Measurements from ENCODE around the gene RTL10.

RTL10 gene

GRCh38 chr22:19865141-19865829, 10.6 kb upstream of the RTL10 start:
- ChIA-PET POLR2A (interaction anchor here (1.3 to 1.5 kb wide), 3 partner anchors 9 to 16 kb away, joined by 4 to 8 read pairs (median 5); no protein-coding TSS in a partner anchor), CTCF (interaction anchor here (0.8 to 1.4 kb wide), 4 partner anchors 9 to 135 kb away, joined by 3 to 10 read pairs (median 5); no protein-coding TSS in a partner anchor)
- no peak overlapping the region for H3K4me3 ChIP-seq (ENCODE audit: low read depth, low read length)
- TF ChIP-seq ZFHX2 (tag by site-specific recombination; conservative IDR thresholded peaks at IDR 0.05) (no peak), PRDM1 (tag by site-specific recombination; IDR thresholded peaks at IDR 0.05) (0 out of 2 replicates have a peak, but pooled peaks have one; percentile 43)
- H3K36me3 ChIP-seq (ENCODE audit: control insufficient read depth in 2 of 2, insufficient read depth in 1 of 2, low read length in 2 of 2), result no peaks in the 10 kb centered on the region
- H3K4me1 ChIP-seq (ENCODE audit: control insufficient read depth, insufficient read depth, low read length), result no peaks in the 10 kb centered on the region
- no peaks in the 10 kb centered on the region for H3K9me3 ChIP-seq (ENCODE audit: control insufficient read depth, insufficient read depth, low read depth, low read length)
- H3K27ac ChIP-seq (ENCODE audit: extremely low read depth, low read depth, low read length), result no peak overlapping the region

DNA sequence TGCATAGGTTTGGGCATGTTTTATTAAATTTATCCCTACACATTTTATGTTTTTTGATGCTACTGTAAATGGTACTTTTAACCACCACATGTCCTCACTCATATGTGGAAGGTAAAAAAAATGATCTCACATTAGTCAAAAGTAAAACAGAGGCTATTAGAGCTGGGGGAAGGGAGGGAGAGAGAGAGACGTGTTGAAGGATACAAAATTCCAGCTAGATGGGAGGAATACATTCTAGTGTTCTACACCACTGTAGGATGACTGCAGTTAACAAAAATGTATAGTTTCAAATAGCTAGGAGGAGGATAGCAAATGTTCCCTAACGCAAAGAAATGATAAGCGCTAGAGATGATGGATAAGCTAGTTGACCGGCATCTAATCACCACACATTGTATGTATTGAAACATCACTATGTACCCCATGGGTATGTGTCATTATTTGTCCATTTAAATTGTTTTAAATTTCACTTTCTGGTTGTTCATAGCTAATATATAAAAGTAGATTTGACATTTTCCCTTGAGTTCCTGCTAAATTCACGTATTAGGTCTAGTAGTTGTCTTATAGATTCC, 9.9 kb upstream of the RTL10 start:
- POLR2A ChIA-PET, result interaction anchor here (0.6 to 1.5 kb wide), 3 partner anchors 9 to 67 kb away, joined by 4 to 8 read pairs (median 5); no protein-coding TSS in a partner anchor
- Histone ChIP-seq H3K4me1 (ENCODE audit: control insufficient read depth, insufficient read depth, low read length) (no peaks in the 10 kb centered on the region), H3K4me3 (ENCODE audit: low read depth, low read length) (no peak overlapping the region), H3K27ac (ENCODE audit: extremely low read depth, low read depth, low read length) (no peak overlapping the region), H3K9me3 (ENCODE audit: control insufficient read depth, insufficient read depth, low read depth, low read length) (no peaks in the 10 kb centered on the region), H3K36me3 (ENCODE audit: control insufficient read depth in 2 of 2, insufficient read depth in 1 of 2, low read length in 2 of 2) (no peaks in the 10 kb centered on the region)
- CTCF ChIA-PET, result interaction anchor here (0.8 to 1.4 kb wide), 3 partner anchors 9 to 134 kb away, joined by 5 to 10 read pairs (median 5); no protein-coding TSS in a partner anchor
- TF ChIP-seq SCRT2 (tag by site-specific recombination; IDR thresholded peaks at IDR 0.05) (no peak), GLIS1 (tag by site-specific recombination; IDR thresholded peaks at IDR 0.05) (no peak), KLF7 (tag by site-specific recombination; IDR thresholded peaks at IDR 0.05; ENCODE audit: borderline replicate concordance) (no peak), ZFHX2 (tag by site-specific recombination; conservative IDR thresholded peaks at IDR 0.05) (no peak), SALL2 (tag by site-specific recombination; IDR thresholded peaks at IDR 0.05; ENCODE audit: borderline replicate concordance) (no peak), PBX3 (CRISPR knock-in tag; IDR thresholded peaks at IDR 0.05) (no peak), ZNF239 (tag by site-specific recombination; IDR thresholded peaks at IDR 0.05) (no peak), ZBTB8A (tag by site-specific recombination; IDR thresholded peaks at IDR 0.05) (no peak), ZNF76 (tag by site-specific recombination; IDR thresholded peaks at IDR 0.05; ENCODE audit: borderline replicate concordance, low read depth) (no peak), ZNF148 (tag by site-specific recombination; IDR thresholded peaks at IDR 0.05; ENCODE audit: borderline replicate concordance) (no peak), ZNF274 (IDR thresholded peaks at IDR 0.05; ENCODE audit: low read length) (no peak), ZNF274 (tag by site-specific recombination; IDR thresholded peaks at IDR 0.05; ENCODE audit: borderline replicate concordance) (no peak), ZNF510 (tag by site-specific recombination; IDR thresholded peaks at IDR 0.05; ENCODE audit: insufficient replicate concordance) (no peak)
- TF ChIP-seq, protein P1, sequence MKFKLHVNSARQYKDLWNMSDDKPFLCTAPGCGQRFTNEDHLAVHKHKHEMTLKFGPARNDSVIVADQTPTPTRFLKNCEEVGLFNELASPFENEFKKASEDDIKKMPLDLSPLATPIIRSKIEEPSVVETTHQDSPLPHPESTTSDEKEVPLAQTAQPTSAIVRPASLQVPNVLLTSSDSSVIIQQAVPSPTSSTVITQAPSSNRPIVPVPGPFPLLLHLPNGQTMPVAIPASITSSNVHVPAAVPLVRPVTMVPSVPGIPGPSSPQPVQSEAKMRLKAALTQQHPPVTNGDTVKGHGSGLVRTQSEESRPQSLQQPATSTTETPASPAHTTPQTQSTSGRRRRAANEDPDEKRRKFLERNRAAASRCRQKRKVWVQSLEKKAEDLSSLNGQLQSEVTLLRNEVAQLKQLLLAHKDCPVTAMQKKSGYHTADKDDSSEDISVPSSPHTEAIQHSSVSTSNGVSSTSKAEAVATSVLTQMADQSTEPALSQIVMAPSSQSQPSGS (tag by site-specific recombination; IDR thresholded peaks at IDR 0.05; ENCODE audit: low read depth), result no peak
